GM12892 (cell line): ENCODE results near the gene RAB14.

ENCODE experiments used
- POLR2A ChIP-seq: IDR thresholded peaks from 2 replicates; pipeline ENCODE4 v1.6.1; 2011; ENCODE audit warnings: low read depth, low read length, control low read depth
- POLR2AphosphoS5 ChIP-seq: IDR thresholded peaks from 2 replicates; pipeline ENCODE4 v1.6.1; 2011; ENCODE audit warnings: low read depth, low read length, control low read depth
- TAF1 ChIP-seq: IDR thresholded peaks from 2 replicates; pipeline ENCODE4 v1.6.1; 2011; ENCODE audit warnings: low read depth, mild to moderate bottlenecking, control low read depth, low read length, borderline replicate concordance

GRCh38 chr9:121133104-121133816, 68.4 kb downstream of the RAB14 start:
- TF ChIP-seq TAF1 = no peak
- TF ChIP-seq POLR2A = no peak
- TF ChIP-seq POLR2AphosphoS5 = no peak
